Osteoblast (primary cell): ENCODE results near the gene INO80. TPM values are rescaled to one million over a fixed set of nuclear protein-coding genes. Genes with fewer than 3 reads are reported as not detected.

Source experiments
- DNase-seq: peaks from one replicate; pipeline ENCODE4 v3.0.0; 2011; ENCODE audit warnings: low spot score, mixed read lengths; ENCODE audit not compliant: insufficient read length; ENCODE audit errors: missing footprints
- H2AFZ ChIP-seq: 2 replicates; pipeline ENCODE4 v1.6.0; 2011; ENCODE audit warnings: mild to moderate bottlenecking, low read length
- H3K27ac ChIP-seq: 2 replicates; pipeline ENCODE4 v1.5.1; 2011; ENCODE audit warnings: mild to moderate bottlenecking, low read depth, low read length, moderate library complexity
- H3K27me3 ChIP-seq: 2 replicates; pipeline ENCODE4 v1.6.0; 2012; ENCODE audit warnings: mild to moderate bottlenecking, control low read depth, inconsistent platforms, low read length, moderate library complexity; ENCODE audit not compliant: insufficient read depth
- H3K36me3 ChIP-seq: 2 replicates; pipeline ENCODE4 v1.5.1; 2011; ENCODE audit warnings: mild to moderate bottlenecking, low read length, control low read depth, moderate library complexity; ENCODE audit not compliant: insufficient read depth
- H3K4me1 ChIP-seq: 2 replicates; pipeline ENCODE4 v1.5.1; 2011; ENCODE audit warnings: mild to moderate bottlenecking, low read length, control low read depth, moderate library complexity; ENCODE audit not compliant: insufficient read depth
- H3K4me2 ChIP-seq: 2 replicates; pipeline ENCODE4 v1.6.0; 2011; ENCODE audit warnings: mild to moderate bottlenecking, low read length; ENCODE audit not compliant: insufficient read depth
- H3K4me3 ChIP-seq: fragments of 200-600 bp; sonication (generic); 3 replicates; pipeline ENCODE4 v1.5.1; 2012; ENCODE audit warnings: mild to moderate bottlenecking, low read length, inconsistent platforms; ENCODE audit not compliant: insufficient read depth
- H3K79me2 ChIP-seq: 2 replicates; pipeline ENCODE4 v1.6.0; 2012; ENCODE audit warnings: mild to moderate bottlenecking, low read length, control low read depth, inconsistent platforms; ENCODE audit not compliant: insufficient read depth
- H3K9me3 ChIP-seq: 2 replicates; pipeline ENCODE4 v1.5.1; 2011; ENCODE audit warnings: low read depth, low read length, control low read depth
- H4K20me1 ChIP-seq: 2 replicates; pipeline ENCODE4 v1.6.0; 2012; ENCODE audit warnings: mild to moderate bottlenecking, low read length, control low read depth; ENCODE audit not compliant: insufficient read depth
- total RNA-seq: library from RNA; depleted of rRNA; stranded (reverse); fragments of >200 nt; gene quantifications from 2 replicates; pipeline ENCODE4 v1.2.3, GENCODE V29; 2012
- TF ChIP-seq, protein P1 (sequence below): IDR thresholded peaks from 2 replicates; pipeline ENCODE4 v1.5.1; 2011; ENCODE audit warnings: mild to moderate bottlenecking, low read depth, low read length, moderate library complexity; ENCODE audit errors: extremely low read depth

Gene INO80
- total RNA-seq, 1 donor: 23.5 TPM

DNA sequence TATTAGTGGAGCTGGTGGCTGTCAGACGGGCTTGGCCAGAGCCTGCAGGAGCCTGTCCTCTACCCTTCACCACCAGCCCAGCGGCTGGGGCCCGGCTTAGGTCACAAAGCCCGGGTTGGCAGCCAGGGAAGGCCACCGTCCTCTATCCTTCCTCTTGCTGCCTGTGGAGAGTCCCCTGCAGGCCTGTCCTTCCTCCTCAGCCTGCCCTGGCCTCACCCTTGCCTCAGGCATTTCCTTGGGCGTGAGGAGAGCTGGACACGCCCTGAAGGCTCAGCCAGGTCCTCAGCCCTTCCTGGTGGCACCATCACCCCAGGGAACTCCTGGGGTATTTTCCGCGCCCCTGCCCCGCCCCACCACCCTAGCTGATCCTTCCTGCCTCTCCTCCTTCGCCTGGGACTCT lies 155.2 kb downstream of the INO80 start:
- Histone ChIP-seq H3K27me3 (no peaks in the 10 kb centered on the region), H3K4me1 (no peaks in the 10 kb centered on the region), H3K9me3 (no peaks in the 10 kb centered on the region), H3K4me2 (no peak overlapping the region), H3K36me3 (peaks cover under 1% of the 10 kb centered on the region), H4K20me1 (no peaks in the 10 kb centered on the region), H3K4me3 (no peak overlapping the region), H2AFZ (no peak overlapping the region), H3K27ac (no peak overlapping the region), H3K79me2 (no peaks in the 10 kb centered on the region)
- DNase-seq: peak; percentile 86
- TF ChIP-seq, protein P1, sequence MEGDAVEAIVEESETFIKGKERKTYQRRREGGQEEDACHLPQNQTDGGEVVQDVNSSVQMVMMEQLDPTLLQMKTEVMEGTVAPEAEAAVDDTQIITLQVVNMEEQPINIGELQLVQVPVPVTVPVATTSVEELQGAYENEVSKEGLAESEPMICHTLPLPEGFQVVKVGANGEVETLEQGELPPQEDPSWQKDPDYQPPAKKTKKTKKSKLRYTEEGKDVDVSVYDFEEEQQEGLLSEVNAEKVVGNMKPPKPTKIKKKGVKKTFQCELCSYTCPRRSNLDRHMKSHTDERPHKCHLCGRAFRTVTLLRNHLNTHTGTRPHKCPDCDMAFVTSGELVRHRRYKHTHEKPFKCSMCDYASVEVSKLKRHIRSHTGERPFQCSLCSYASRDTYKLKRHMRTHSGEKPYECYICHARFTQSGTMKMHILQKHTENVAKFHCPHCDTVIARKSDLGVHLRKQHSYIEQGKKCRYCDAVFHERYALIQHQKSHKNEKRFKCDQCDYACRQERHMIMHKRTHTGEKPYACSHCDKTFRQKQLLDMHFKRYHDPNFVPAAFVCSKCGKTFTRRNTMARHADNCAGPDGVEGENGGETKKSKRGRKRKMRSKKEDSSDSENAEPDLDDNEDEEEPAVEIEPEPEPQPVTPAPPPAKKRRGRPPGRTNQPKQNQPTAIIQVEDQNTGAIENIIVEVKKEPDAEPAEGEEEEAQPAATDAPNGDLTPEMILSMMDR: no peak

DNA sequence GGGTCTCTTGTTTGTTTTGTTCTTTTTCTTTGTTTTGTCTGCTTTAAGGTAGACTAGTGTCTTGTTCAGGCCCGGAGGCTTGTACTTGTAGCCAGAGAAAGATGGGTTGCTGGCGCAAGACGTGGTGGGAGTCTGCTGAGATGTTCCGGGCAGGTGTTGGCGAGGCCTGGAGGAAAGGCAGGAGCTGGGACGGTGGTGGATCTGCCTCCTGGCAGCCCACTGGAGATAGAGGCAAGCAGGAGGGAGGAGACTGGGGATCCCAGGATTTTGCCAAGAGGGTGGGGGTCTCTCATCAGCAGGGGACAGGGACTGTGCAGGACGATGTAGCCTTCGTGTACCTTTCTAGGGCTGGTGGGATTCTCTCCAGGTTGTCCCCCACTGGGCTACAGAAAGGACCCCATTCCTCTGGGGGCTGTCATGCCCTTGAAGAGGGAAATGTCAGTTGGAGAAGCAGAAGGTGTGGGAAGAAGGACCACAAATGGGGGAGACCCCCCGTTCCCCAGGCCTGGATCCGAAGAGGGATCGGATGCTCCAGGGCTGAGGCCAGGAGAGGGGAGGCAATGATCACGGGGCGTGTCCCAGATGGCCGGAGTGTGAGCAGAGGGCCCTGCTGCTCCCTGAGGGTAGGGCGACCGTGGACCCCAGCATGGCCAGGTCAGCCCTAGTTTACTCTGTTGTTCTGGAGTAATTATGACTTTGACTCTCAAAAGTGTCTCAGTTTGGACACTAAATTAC lies 155.8 kb downstream of the INO80 start:
- DNase-seq: peak; percentile 81
- Histone ChIP-seq H3K27me3 (no peaks in the 10 kb centered on the region), H3K9me3 (no peaks in the 10 kb centered on the region), H3K4me1 (no peaks in the 10 kb centered on the region), H3K27ac (no peak overlapping the region), H3K4me2 (no peak overlapping the region), H3K4me3 (no peak overlapping the region), H2AFZ (no peak overlapping the region), H4K20me1 (no peaks in the 10 kb centered on the region), H3K36me3 (peaks cover 6% of the 10 kb centered on the region), H3K79me2 (no peaks in the 10 kb centered on the region)
- TF ChIP-seq, protein P1: no peak

DNA sequence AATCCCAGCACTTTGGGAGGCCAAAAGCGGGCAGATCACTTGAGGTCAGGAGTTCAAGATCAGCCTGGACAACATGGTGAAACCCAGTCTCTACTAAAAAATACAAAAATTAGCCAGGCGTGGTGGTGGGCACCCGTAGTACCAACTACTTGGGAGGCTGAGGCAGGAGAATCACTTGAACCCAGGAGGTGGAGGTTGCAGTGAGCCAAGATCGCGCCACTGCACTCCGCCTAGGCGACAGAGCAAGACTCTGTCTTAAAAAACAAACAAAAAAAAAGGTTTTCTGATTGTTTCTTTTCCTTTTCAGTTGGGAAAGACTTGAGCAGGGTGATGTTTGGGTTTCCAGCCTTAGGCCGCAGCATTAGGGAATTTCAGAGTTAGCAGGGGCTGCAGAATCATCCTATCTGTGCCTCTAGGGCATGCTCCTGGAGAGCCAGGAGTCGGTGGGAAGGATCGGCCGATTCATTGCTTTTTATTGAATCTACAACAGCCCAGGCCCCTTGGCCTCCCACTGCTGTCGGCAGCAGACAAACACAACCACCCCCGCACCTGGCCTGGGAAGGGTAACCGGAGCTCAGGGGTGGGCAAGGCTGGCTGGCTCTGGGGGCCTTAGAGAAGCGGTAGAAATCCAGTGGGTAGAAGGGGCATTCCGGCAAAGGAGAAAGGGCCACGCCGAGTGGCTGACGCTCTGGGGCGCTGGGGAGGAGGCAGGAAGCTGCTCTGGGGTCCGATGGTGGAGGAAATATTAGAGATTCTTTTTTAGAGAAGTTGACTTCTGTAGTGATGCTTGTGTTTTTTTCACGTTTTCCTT lies 156.5 kb downstream of the INO80 start:
- no peaks in the 10 kb centered on the region for H3K27me3 ChIP-seq
- H3K4me2 ChIP-seq: no peak overlapping the region
- H3K27ac ChIP-seq: no peak overlapping the region
- H3K4me3 ChIP-seq: no peak overlapping the region
- peaks cover 6% of the 10 kb centered on the region for H3K36me3 ChIP-seq
- TF ChIP-seq, protein P1: no peak
- H3K79me2 ChIP-seq: no peaks in the 10 kb centered on the region
- no peaks in the 10 kb centered on the region for H4K20me1 ChIP-seq
- H2AFZ ChIP-seq: no peak overlapping the region
- no peaks in the 10 kb centered on the region for H3K9me3 ChIP-seq
- H3K4me1 ChIP-seq: no peaks in the 10 kb centered on the region
- peak; percentile 78 for DNase-seq

GRCh38 chr15:40958723-40959122 lies 157.4 kb downstream of the INO80 start:
- no peaks in the 10 kb centered on the region for H3K27me3 ChIP-seq
- no peak overlapping the region for H3K4me3 ChIP-seq
- peaks cover 7% of the 10 kb centered on the region for H3K79me2 ChIP-seq
- peaks cover 5% of the 10 kb centered on the region for H3K4me1 ChIP-seq
- no peak overlapping the region for H3K27ac ChIP-seq
- peak; percentile 57 for DNase-seq
- H2AFZ ChIP-seq: no peak overlapping the region
- no peaks in the 10 kb centered on the region for H4K20me1 ChIP-seq
- H3K9me3 ChIP-seq: no peaks in the 10 kb centered on the region
- no peak overlapping the region for H3K4me2 ChIP-seq
- TF ChIP-seq, protein P1: no peak
- H3K36me3 ChIP-seq: peaks cover 6% of the 10 kb centered on the region
